ENCODE measurements around the gene KRT27.
"Not testable (repeated sequence)": the region's sequence is repeated elsewhere in the genome, so short reads cannot be mapped to it uniquely, and the experiment has no call there.

Gene KRT27

DNA sequence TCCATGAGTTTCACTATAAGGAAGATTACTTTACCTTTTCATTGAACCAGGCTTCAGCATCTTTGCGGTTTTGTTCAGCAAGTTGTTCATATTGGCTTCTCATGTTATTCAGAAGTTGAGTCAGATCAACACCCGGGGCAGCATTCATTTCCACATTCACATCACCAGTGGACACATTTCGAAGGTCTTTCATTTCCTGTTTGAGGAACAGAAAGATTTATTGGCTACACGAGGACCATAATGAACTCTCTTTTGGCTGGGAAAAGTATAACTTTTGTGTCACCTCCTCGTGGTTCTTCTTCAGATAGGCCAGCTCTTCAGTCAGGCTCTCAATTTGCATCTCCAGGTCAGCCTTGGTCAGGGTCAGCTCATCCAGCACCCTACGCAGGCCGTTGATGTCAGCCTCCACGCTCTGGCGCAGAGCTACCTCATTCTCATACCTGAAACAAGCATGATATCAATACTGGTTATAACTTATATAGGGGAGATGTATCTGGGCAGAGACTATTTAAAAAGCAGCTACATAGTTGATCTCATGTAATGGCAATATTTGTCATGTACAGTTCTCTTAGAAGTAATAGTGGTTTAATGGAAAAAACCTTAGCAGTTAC, 38.0 kb upstream of the KRT27 start:
- no peaks in the 10 kb centered on the region for H3K27me3 ChIP-seq (replicated peaks; ENCODE audit: control insufficient read depth, insufficient read depth, low read length, poor library complexity, severe bottlenecking)
- H3K36me3 ChIP-seq (ENCODE audit: control insufficient read depth, insufficient read depth, low read length), result peaks cover 3% of the 10 kb centered on the region
- H3K4me3 ChIP-seq (ENCODE audit: insufficient read depth, low read depth, low read length, poor library complexity, severe bottlenecking), result no peak overlapping the region
- DNase-seq, result no peak
- H3K27ac ChIP-seq (ENCODE audit: insufficient read depth, low read length, poor library complexity, severe bottlenecking), result no peak overlapping the region
- peaks cover 3% of the 10 kb centered on the region for H3K4me1 ChIP-seq (ENCODE audit: control insufficient read depth, insufficient read depth, low read length, poor library complexity, severe bottlenecking)
- no peaks in the 10 kb centered on the region for H3K9me3 ChIP-seq (ENCODE audit: control insufficient read depth, low read length)

DNA sequence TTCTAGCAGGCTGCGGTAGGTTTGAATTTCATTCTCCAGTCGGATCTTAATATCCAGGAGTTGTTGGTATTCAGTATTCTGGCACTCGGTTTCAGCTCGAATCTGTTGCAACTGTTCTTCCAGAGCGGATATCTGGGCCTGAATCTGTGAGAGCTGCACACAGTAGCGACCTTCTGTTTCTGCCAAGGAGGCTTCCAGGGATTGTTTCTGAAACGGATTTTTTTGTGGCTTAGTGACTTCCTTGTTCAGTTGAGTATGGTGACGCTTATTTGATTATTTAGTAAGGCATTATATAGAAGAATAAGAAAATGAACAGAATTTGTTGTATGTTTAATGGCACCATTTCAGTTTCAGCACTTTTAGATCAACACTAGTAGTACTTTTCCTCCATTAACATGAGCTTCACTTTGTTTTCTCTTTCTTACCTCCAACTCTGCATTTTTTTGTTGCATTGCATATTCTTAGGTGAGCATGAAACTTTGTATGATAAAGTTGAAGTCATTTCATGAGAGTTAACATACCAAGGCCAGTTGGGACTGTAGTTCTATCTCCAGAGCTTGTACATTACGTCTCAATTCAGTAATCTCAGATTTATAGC, 37.3 kb upstream of the KRT27 start:
- Histone ChIP-seq H3K27ac (ENCODE audit: insufficient read depth, low read length, poor library complexity, severe bottlenecking) (no peak overlapping the region), H3K9me3 (ENCODE audit: control insufficient read depth, low read length) (no peaks in the 10 kb centered on the region), H3K4me1 (ENCODE audit: control insufficient read depth, insufficient read depth, low read length, poor library complexity, severe bottlenecking) (peaks cover 3% of the 10 kb centered on the region), H3K27me3 (replicated peaks; ENCODE audit: control insufficient read depth, insufficient read depth, low read length, poor library complexity, severe bottlenecking) (no peaks in the 10 kb centered on the region), H3K4me3 (ENCODE audit: insufficient read depth, low read depth, low read length, poor library complexity, severe bottlenecking) (peak overlapping the region; percentile 43), H3K36me3 (ENCODE audit: control insufficient read depth, insufficient read depth, low read length) (peaks cover 3% of the 10 kb centered on the region)
- DNase-seq, result no peak

DNA sequence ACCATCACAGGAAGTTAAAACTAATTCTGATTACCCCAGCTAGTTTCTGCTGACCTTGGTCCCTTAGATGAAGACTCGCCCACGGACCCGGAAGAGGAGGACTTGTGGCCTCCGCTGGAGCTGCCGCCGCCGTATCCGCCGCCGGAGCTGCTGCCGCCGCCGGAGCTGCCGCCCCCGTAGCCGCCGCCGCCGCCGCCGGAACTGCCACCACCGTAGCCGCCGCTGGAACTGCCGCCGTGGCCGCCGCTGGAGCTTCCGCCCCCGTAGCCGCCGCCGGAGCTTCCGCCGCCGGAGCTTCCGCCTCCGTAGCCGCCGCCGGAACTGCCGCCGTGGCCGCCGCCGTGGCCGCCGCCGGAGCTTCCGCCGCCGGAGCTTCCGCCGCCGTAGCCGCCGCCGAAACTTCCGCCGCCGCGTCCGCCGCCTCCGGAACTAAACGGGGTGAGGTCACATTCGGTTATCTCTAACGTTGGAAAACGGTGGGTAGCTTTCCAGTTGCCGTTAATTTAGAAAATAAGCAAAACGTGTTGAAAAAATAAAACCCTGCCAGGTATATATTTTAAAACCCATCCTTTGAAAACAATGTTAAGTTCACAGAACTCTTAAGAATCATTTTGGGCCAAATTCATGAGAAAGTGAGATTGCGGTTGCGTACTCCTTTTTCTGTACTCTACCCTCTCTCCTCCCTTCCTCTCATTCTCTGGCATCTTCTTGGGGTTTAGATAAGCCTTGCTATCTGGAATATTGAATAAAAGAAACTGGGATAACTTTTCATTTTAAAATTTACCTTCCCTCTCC, 36.6 kb upstream of the KRT27 start:
- peaks cover 3% of the 10 kb centered on the region for H3K36me3 ChIP-seq (ENCODE audit: control insufficient read depth, insufficient read depth, low read length)

DNA sequence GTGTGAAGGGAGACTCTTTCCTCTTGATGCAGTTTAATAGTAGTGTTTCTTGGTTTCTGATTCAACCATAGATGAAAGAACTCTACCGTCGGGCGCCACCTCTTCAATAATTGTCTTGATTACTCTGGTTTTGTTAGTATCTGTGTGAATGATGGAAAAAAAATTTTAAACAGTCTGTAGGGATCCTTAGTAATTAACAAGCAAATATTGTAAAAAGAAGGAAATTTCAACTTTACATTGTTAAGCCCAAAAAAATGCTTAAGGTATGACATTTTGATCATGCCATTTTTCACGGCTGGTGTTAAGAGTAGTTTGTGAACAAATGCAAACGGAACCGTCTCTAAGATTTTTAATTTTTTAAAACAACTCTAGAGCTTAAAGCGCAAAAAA, 36.0 kb upstream of the KRT27 start:
- Histone ChIP-seq H3K4me1 (ENCODE audit: control insufficient read depth, insufficient read depth, low read length, poor library complexity, severe bottlenecking) (peaks cover 3% of the 10 kb centered on the region), H3K27me3 (replicated peaks; ENCODE audit: control insufficient read depth, insufficient read depth, low read length, poor library complexity, severe bottlenecking) (no peaks in the 10 kb centered on the region), H3K36me3 (ENCODE audit: control insufficient read depth, insufficient read depth, low read length) (peaks cover 3% of the 10 kb centered on the region), H3K27ac (ENCODE audit: insufficient read depth, low read length, poor library complexity, severe bottlenecking) (peak overlapping the region; percentile 73), H3K9me3 (ENCODE audit: control insufficient read depth, low read length) (no peaks in the 10 kb centered on the region), H3K4me3 (ENCODE audit: insufficient read depth, low read depth, low read length, poor library complexity, severe bottlenecking) (peak overlapping the region; percentile 60)
- no peak for DNase-seq

More for the DNA sequence above, 36.6 kb upstream of the KRT27 start:
- Histone ChIP-seq H3K4me3 (ENCODE audit: insufficient read depth, low read depth, low read length, poor library complexity, severe bottlenecking) (peak overlapping the region; percentile 60), H3K9me3 (ENCODE audit: control insufficient read depth, low read length) (no peaks in the 10 kb centered on the region), H3K27ac (ENCODE audit: insufficient read depth, low read length, poor library complexity, severe bottlenecking) (peak overlapping the region; percentile 73), H3K4me1 (ENCODE audit: control insufficient read depth, insufficient read depth, low read length, poor library complexity, severe bottlenecking) (peaks cover 3% of the 10 kb centered on the region), H3K27me3 (replicated peaks; ENCODE audit: control insufficient read depth, insufficient read depth, low read length, poor library complexity, severe bottlenecking) (no peaks in the 10 kb centered on the region)
- DNase-seq, result peak; percentile 74 to 77 (median 77)

DNA sequence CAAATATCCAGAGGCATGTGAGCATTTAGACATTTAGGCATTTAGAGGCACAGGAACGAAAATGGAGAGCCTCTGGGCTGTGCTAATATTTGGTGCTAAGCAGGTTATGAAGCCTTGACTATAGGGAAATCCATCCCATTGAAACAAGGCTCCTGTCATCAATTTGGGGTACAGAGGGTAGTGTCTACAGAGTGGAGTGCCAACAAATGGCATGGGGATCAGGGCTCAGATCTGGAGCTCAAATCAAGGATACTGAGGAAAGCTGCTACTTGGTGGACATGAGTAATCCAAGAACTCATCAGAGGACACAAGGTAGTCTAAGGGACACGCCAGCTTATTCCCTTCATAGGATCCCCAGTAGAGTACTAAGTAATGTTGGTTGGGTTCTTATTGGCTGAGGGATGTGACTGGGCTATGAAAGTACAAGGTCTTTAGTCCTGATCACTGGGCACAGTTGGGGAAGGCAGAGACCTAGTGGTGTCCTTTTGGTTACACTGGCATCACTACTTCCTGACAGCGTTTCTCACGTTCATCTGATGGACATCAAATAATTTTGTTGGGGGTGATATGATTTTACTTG, 34.8 kb upstream of the KRT27 start:
- H3K27me3 ChIP-seq (replicated peaks; ENCODE audit: control insufficient read depth, insufficient read depth, low read length, poor library complexity, severe bottlenecking), result no peaks in the 10 kb centered on the region
- DNase-seq, result no peak
- no peak overlapping the region for H3K27ac ChIP-seq (ENCODE audit: insufficient read depth, low read length, poor library complexity, severe bottlenecking)
- peaks cover 3% of the 10 kb centered on the region for H3K4me1 ChIP-seq (ENCODE audit: control insufficient read depth, insufficient read depth, low read length, poor library complexity, severe bottlenecking)
- H3K4me3 ChIP-seq (ENCODE audit: insufficient read depth, low read depth, low read length, poor library complexity, severe bottlenecking), result no peak overlapping the region
- H3K9me3 ChIP-seq (ENCODE audit: control insufficient read depth, low read length), result no peaks in the 10 kb centered on the region
- peaks cover 3% of the 10 kb centered on the region for H3K36me3 ChIP-seq (ENCODE audit: control insufficient read depth, insufficient read depth, low read length)

DNA sequence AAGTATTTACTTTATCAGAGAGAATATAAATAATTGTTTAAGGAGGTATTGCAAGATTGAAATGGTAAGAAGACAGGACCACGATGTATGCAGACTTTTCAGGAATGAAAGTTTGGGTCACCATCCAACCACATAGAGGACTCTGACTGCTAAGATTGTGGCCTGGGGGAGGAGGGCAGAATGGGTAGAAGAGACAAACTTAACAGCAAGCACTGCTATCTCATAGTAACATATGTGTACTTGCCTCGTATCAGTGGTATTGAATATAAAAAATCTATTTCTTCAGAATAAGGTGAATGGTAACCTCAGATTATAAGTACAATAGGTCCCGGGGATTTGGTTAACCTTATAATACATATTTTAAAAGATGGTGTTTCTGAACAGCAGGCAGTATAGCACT, 34.2 kb upstream of the KRT27 start:
- DNase-seq, result no peak

DNA sequence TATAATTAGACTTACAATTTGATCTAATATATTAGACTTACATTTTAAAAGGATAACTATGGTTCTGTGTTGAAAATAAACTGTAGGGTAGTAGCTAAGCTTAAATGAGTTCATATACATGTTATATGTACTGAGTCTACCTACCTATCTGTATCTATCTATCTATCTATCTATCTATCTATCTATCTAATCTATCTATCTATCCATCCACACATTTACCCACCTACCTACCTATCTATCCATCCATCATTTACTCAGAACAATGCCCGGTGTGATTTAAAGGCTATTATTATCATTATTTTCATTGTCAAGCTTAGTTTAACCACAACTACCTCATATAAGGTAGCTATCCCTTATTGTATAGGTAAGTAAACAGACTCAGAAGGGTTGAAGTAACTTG, 33.0 kb upstream of the KRT27 start:
- Histone ChIP-seq H3K4me3 (ENCODE audit: insufficient read depth, low read depth, low read length, poor library complexity, severe bottlenecking) (no peak overlapping the region), H3K36me3 (ENCODE audit: control insufficient read depth, insufficient read depth, low read length) (peaks cover 3% of the 10 kb centered on the region), H3K4me1 (ENCODE audit: control insufficient read depth, insufficient read depth, low read length, poor library complexity, severe bottlenecking) (peaks cover 3% of the 10 kb centered on the region), H3K27me3 (replicated peaks; ENCODE audit: control insufficient read depth, insufficient read depth, low read length, poor library complexity, severe bottlenecking) (peaks cover 7% of the 10 kb centered on the region), H3K27ac (ENCODE audit: insufficient read depth, low read length, poor library complexity, severe bottlenecking) (no peak overlapping the region), H3K9me3 (ENCODE audit: control insufficient read depth, low read length) (no peaks in the 10 kb centered on the region)
- DNase-seq, result no peak

More for the DNA sequence above, 34.2 kb upstream of the KRT27 start:
- Histone ChIP-seq H3K36me3 (ENCODE audit: control insufficient read depth, insufficient read depth, low read length) (peaks cover 3% of the 10 kb centered on the region), H3K4me1 (ENCODE audit: control insufficient read depth, insufficient read depth, low read length, poor library complexity, severe bottlenecking) (peaks cover 3% of the 10 kb centered on the region), H3K9me3 (ENCODE audit: control insufficient read depth, low read length) (no peaks in the 10 kb centered on the region), H3K27me3 (replicated peaks; ENCODE audit: control insufficient read depth, insufficient read depth, low read length, poor library complexity, severe bottlenecking) (peaks cover 1% of the 10 kb centered on the region), H3K4me3 (ENCODE audit: insufficient read depth, low read depth, low read length, poor library complexity, severe bottlenecking) (no peak overlapping the region), H3K27ac (ENCODE audit: insufficient read depth, low read length, poor library complexity, severe bottlenecking) (no peak overlapping the region)

DNA sequence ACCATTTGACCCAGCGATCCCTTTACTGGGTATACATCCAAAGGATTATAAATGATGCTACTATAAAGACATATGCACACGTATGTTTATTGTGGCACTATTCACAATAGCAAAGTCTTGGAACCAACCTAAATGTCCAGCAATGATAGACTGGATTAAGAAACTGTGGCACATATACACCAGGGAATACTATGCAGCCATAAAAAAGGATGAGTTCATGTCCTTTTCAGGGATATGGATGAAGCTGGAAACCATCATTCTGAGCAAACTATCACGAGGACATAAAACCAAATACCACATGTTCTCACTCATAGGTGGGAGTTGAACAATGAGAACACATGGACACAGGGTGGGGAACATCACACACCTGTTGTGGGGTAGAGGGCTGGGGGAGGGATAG, 32.3 kb upstream of the KRT27 start:
- not testable (repeated sequence) for DNase-seq; H3K27me3 ChIP-seq (replicated peaks; ENCODE audit: control insufficient read depth, insufficient read depth, low read length, poor library complexity, severe bottlenecking); H3K4me3 ChIP-seq (ENCODE audit: insufficient read depth, low read depth, low read length, poor library complexity, severe bottlenecking); H3K4me1 ChIP-seq (ENCODE audit: control insufficient read depth, insufficient read depth, low read length, poor library complexity, severe bottlenecking); H3K27ac ChIP-seq (ENCODE audit: insufficient read depth, low read length, poor library complexity, severe bottlenecking); H3K9me3 ChIP-seq (ENCODE audit: control insufficient read depth, low read length); H3K36me3 ChIP-seq (ENCODE audit: control insufficient read depth, insufficient read depth, low read length)

DNA sequence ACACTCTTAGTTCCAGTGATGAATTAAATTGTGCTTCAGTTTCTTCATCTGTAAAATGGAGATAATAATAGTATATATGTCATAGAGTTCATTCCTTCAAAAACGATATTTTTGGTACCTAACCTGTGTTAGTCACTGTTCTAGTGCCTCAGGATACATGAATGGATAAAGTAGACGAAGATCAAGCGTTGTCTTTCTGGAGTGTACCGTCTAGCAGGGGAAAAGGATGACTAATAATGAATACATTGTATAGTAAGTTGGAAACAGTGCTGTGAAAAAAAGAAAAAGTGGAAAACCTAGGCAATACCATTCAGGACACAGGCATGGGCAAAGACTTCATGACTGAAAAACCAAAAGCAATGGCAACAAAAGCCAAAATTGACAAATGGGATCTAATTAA, 31.5 kb upstream of the KRT27 start:
- no peak overlapping the region for H3K27ac ChIP-seq (ENCODE audit: insufficient read depth, low read length, poor library complexity, severe bottlenecking)
- peaks cover 3% of the 10 kb centered on the region for H3K4me1 ChIP-seq (ENCODE audit: control insufficient read depth, insufficient read depth, low read length, poor library complexity, severe bottlenecking)
- H3K27me3 ChIP-seq (replicated peaks; ENCODE audit: control insufficient read depth, insufficient read depth, low read length, poor library complexity, severe bottlenecking), result peaks cover 7% of the 10 kb centered on the region
- no peaks in the 10 kb centered on the region for H3K9me3 ChIP-seq (ENCODE audit: control insufficient read depth, low read length)
- no peak for DNase-seq
- peaks cover 3% of the 10 kb centered on the region for H3K36me3 ChIP-seq (ENCODE audit: control insufficient read depth, insufficient read depth, low read length)
- H3K4me3 ChIP-seq (ENCODE audit: insufficient read depth, low read depth, low read length, poor library complexity, severe bottlenecking), result no peak overlapping the region

DNA sequence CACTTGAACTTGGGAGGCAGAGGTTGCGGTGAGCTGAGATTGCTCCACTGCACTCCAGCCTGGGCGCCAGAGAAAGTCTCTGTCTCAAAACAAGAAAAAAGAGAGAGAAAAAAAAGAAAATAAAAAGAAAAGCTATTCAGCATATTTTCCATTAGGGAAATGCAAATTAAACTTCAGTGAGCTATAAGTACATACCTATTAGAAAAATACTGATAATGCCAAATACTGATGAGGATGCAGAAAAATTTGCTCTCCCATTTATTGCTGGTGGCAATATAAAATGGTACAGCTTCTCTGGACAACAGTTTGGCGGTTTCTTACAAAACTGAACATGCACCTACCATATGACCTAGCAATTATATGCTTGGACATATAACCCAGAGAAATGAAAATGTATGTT, 30.3 kb upstream of the KRT27 start:
- Histone ChIP-seq H3K4me3 (ENCODE audit: insufficient read depth, low read depth, low read length, poor library complexity, severe bottlenecking) (no peak overlapping the region), H3K36me3 (ENCODE audit: control insufficient read depth, insufficient read depth, low read length) (peaks cover 3% of the 10 kb centered on the region), H3K27ac (ENCODE audit: insufficient read depth, low read length, poor library complexity, severe bottlenecking) (no peak overlapping the region), H3K9me3 (ENCODE audit: control insufficient read depth, low read length) (no peaks in the 10 kb centered on the region), H3K27me3 (replicated peaks; ENCODE audit: control insufficient read depth, insufficient read depth, low read length, poor library complexity, severe bottlenecking) (peaks cover 7% of the 10 kb centered on the region), H3K4me1 (ENCODE audit: control insufficient read depth, insufficient read depth, low read length, poor library complexity, severe bottlenecking) (no peaks in the 10 kb centered on the region)
- DNase-seq, result no peak
